Measurements from ENCODE around the gene KLLN. TPM values are rescaled to one million over a fixed set of nuclear protein-coding genes. Genes with fewer than 3 reads are reported as not detected.

KLLN gene
- total and polyA plus RNA-seq, 2 donors (not counting 1 experiment from before 2014, with no cell fraction given), result 0.45 to 2.2 TPM

- Mint-ChIP-seq H3K27ac (no peak overlapping the region), H3K27me3 (no peaks in the 10 kb centered on the region), H3K4me1 (peaks cover 5% of the 10 kb centered on the region), H3K4me3 (no peak overlapping the region), H3K9me3 (ENCODE audit: insufficient read depth) (no peaks in the 10 kb centered on the region)
- ChIA-PET CTCF (interaction anchor here (0.8 to 9.0 kb wide), 9 partner anchors 10 to 731 kb away, joined by 3 to 117 read pairs (median 5); partner anchors contain the start of genes KLLN, PTEN and RNLS), POLR2A (no interaction called here)
- Histone ChIP-seq H3K36me3 (replicated peaks in 1 of 2; ENCODE audit: control extremely low read depth in 1 of 2, control insufficient read depth in 1 of 2, extremely low read depth in 1 of 2, insufficient read depth in 2 of 2, low read length in 1 of 2) (no peaks in the 10 kb centered on the region), H3K79me2 (ENCODE audit: control insufficient read depth, insufficient read depth, low read length) (no peaks in the 10 kb centered on the region), H3K27me3 (replicated peaks in 1 of 4; ENCODE audit: control extremely low read depth in 1 of 4, control insufficient read depth in 3 of 4, insufficient read depth in 4 of 4, low read length in 3 of 4) (no peaks in the 10 kb centered on the region), H2AFZ (ENCODE audit: insufficient read depth, low read depth, low read length, poor library complexity, severe bottlenecking) (no peak overlapping the region), H3K9me3 (ENCODE audit: control extremely low read depth in 1 of 3, control insufficient read depth in 2 of 3, insufficient read depth in 1 of 3, low read length in 2 of 3) (no peaks in the 10 kb centered on the region), H4K20me1 (ENCODE audit: control insufficient read depth, insufficient read depth, low read length, poor library complexity, severe bottlenecking) (no peaks in the 10 kb centered on the region), H3K4me3 (ENCODE audit: control extremely low read depth in 1 of 5, extremely low read depth in 1 of 5, insufficient read depth in 1 of 5, low read depth in 2 of 5, low read length in 4 of 5) (no peak overlapping the region), H3K4me2 (replicated peaks; ENCODE audit: low read depth, low read length, poor library complexity, severe bottlenecking) (no peak overlapping the region), H3K9ac (ENCODE audit: low read length) (no peak overlapping the region), H3K27ac (ENCODE audit: low read length in 2 of 2) (no peak overlapping the region), H3K4me1 (ENCODE audit: control insufficient read depth in 2 of 2, insufficient read depth in 2 of 2, low read length in 2 of 2) (peaks cover 0 to 4% of the 10 kb centered on the region in 2 donors)
- intact Hi-C loops (cut with micrococcal nuclease), result no loop called here
- ATAC-seq (ENCODE audit: low read depth), result no peak
- no CpG with 5 or more reads among the region's 1 CpG for WGBS (ENCODE audit: insufficient coverage)
- DNase-seq, result no peak
- TF ChIP-seq EZH2 (IDR thresholded peaks at IDR 0.05; ENCODE audit: borderline replicate concordance, insufficient read depth, low read depth, low read length, poor library complexity, severe bottlenecking) (no peak), CTCF (IDR thresholded peaks at IDR 0.05) (no peak)
Observed at GRCh38 chr10:87852089-87852488, 11.2 kb downstream of the KLLN start.

GRCh38 chr10:87850742-87851205 is 12.6 kb downstream of the KLLN start:
- H3K9ac ChIP-seq (ENCODE audit: low read length), result no peak overlapping the region
- ATAC-seq (ENCODE audit: low read depth) (peak; percentile 80), DNase-seq (peak; percentile 66)
- Mint-ChIP-seq H3K9me3 (ENCODE audit: insufficient read depth) (no peaks in the 10 kb centered on the region), H3K27me3 (no peaks in the 10 kb centered on the region), H3K4me3 (no peak overlapping the region), H3K27ac (no peak overlapping the region), H3K4me1 (peaks cover 5% of the 10 kb centered on the region)
- ChIA-PET POLR2A (no interaction called here), CTCF (interaction anchor here (0.8 to 9.0 kb wide), 19 partner anchors 8 to 881 kb away, joined by 3 to 117 read pairs (median 5); partner anchors contain the start of genes KLLN, PTEN and RNLS)
- WGBS (ENCODE audit: insufficient coverage), result 0% methylated on average over 1 of the region's 5 CpGs
- intact Hi-C loops (cut with micrococcal nuclease), result loop anchor here (1.0 kb wide), 1 partner anchor 703 kb away; no protein-coding TSS in a partner anchor
- H3K4me1 ChIP-seq (ENCODE audit: control insufficient read depth in 2 of 2, insufficient read depth in 2 of 2, low read length in 2 of 2), result peaks cover 0 to 4% of the 10 kb centered on the region in 2 donors
- no peaks in the 10 kb centered on the region for H3K79me2 ChIP-seq (ENCODE audit: control insufficient read depth, insufficient read depth, low read length)
- peak overlapping the region; percentile 70 for H2AFZ ChIP-seq (ENCODE audit: insufficient read depth, low read depth, low read length, poor library complexity, severe bottlenecking)
- H3K27ac ChIP-seq (ENCODE audit: low read length in 2 of 2), result no peak overlapping the region
- H3K4me3 ChIP-seq (ENCODE audit: control extremely low read depth in 1 of 5, extremely low read depth in 1 of 5, insufficient read depth in 1 of 5, low read depth in 2 of 5, low read length in 4 of 5), result no peak overlapping the region
- no peaks in the 10 kb centered on the region for H3K36me3 ChIP-seq (replicated peaks in 1 of 2; ENCODE audit: control extremely low read depth in 1 of 2, control insufficient read depth in 1 of 2, extremely low read depth in 1 of 2, insufficient read depth in 2 of 2, low read length in 1 of 2)
- H3K9me3 ChIP-seq (ENCODE audit: control extremely low read depth in 1 of 3, control insufficient read depth in 2 of 3, insufficient read depth in 1 of 3, low read length in 2 of 3), result no peaks in the 10 kb centered on the region
- H3K27me3 ChIP-seq (replicated peaks in 1 of 4; ENCODE audit: control extremely low read depth in 1 of 4, control insufficient read depth in 3 of 4, insufficient read depth in 4 of 4, low read length in 3 of 4), result no peaks in the 10 kb centered on the region
- H3K4me2 ChIP-seq (replicated peaks; ENCODE audit: low read depth, low read length, poor library complexity, severe bottlenecking), result peak overlapping the region; percentile 30
- peak; percentile 54 for TF ChIP-seq CTCF (IDR thresholded peaks at IDR 0.05)
- TF ChIP-seq EZH2 (IDR thresholded peaks at IDR 0.05; ENCODE audit: borderline replicate concordance, insufficient read depth, low read depth, low read length, poor library complexity, severe bottlenecking), result no peak
- no peaks in the 10 kb centered on the region for H4K20me1 ChIP-seq (ENCODE audit: control insufficient read depth, insufficient read depth, low read length, poor library complexity, severe bottlenecking)

Measured in B cell (primary cell).